PC-9 (cell line): ENCODE data around the gene KCNAB2.

Experiments used
- CTCF ChIP-seq: fragments of 200-600 bp; sonication (generic); conservative IDR thresholded peaks from 2 replicates; pipeline ENCODE4 v1.6.1; 2017; ENCODE audit warnings: mixed run types, antibody characterized with exemption, mild to moderate bottlenecking, moderate library complexity
- EZH2 ChIP-seq: fragments of 200-600 bp; sonication (generic); IDR thresholded peaks from 2 replicates; pipeline ENCODE4 v1.8.0; 2017; ENCODE audit warnings: antibody characterized with exemption, low read depth

- TF ChIP-seq CTCF (no peak), EZH2 (no peak)
These were observed 14.2 kb downstream of the KCNAB2 start for GRCh38 chr1:6059866-6060265.
